Measurements from ENCODE around the gene RICTOR. TPM values are rescaled to one million over a fixed set of nuclear protein-coding genes. Genes with fewer than 3 reads are reported as not detected.

RICTOR gene
- total and polyA plus RNA-seq, 12 donors, result 3.1 to 88.3 (median 45.5) TPM

DNA sequence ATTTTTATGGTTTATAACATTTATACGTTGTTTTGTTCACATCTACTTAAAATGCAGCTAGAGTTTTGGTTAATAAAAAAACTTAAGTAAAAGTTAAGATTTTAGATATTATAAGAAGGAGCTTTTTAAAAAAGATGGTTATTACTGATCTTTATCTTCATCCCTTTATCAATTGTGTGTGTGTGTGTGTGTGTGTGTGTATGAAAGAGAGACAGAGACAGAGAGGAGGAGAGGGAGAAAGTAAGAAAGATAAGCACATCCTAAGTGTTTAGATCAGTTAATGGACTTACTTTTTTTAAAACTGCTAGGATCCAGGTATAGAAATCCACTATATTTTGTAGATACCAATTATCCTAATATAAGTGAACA, 45.8 kb upstream of the RICTOR start:
- WGBS, 2 donors, result 83 to 90% methylated on average over 1 of the region's 1 CpG
- Histone ChIP-seq H3K36me3 (peaks cover 0 to 99% (median 0%) of the 10 kb centered on the region in 9 donors), H3K27ac (no peak overlapping the region), H3K4me3 (no peak overlapping the region), H3K9me3 (no peaks in the 10 kb centered on the region), H3K4me1 (peaks cover 0 to 7% (median 0%) of the 10 kb centered on the region in 9 donors), H3K27me3 (peaks cover 0 to 7% (median 0%) of the 10 kb centered on the region in 7 donors)
- intact Hi-C loops (cut with DNase I), result no loop called here
- no peak for DNase-seq
- no peak for ATAC-seq
- TF ChIP-seq, protein P1, sequence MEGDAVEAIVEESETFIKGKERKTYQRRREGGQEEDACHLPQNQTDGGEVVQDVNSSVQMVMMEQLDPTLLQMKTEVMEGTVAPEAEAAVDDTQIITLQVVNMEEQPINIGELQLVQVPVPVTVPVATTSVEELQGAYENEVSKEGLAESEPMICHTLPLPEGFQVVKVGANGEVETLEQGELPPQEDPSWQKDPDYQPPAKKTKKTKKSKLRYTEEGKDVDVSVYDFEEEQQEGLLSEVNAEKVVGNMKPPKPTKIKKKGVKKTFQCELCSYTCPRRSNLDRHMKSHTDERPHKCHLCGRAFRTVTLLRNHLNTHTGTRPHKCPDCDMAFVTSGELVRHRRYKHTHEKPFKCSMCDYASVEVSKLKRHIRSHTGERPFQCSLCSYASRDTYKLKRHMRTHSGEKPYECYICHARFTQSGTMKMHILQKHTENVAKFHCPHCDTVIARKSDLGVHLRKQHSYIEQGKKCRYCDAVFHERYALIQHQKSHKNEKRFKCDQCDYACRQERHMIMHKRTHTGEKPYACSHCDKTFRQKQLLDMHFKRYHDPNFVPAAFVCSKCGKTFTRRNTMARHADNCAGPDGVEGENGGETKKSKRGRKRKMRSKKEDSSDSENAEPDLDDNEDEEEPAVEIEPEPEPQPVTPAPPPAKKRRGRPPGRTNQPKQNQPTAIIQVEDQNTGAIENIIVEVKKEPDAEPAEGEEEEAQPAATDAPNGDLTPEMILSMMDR (IDR thresholded peaks at IDR 0.05), result no peak

DNA sequence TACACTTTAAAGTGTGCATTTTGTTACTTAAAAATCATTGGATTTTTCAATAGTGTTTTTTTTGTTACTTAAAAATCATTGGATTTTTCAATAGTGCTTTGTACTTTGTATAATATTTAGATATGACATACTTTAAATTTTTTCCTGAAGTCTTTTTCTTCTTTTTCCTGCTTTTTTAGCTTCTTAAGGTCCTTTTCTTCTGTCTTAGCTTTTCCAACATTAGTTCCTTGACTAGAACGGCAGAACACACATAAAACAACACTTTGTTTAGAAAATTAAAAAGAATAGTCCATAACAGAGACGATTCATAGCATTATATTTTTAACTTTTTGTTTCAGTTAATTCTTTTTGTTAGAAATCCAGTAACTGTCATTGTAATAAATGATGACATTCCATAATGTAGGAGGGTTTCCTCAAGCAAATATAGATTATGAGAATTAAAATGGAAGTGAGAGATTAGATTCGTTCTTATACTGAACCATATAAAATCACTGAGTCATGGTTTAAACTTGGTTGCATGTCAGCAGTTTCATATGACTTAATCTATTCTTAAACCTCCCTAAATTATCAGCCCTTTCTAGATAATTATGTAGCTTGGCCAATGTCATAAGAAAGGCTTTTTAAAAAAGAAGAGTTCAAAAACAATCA, 45.3 kb upstream of the RICTOR start:
- Histone ChIP-seq H3K27me3 (peaks cover 0 to 7% (median 0%) of the 10 kb centered on the region in 7 donors), H3K4me3 (no peak overlapping the region), H3K36me3 (peaks cover 0 to 98% (median 0%) of the 10 kb centered on the region in 9 donors), H3K9me3 (no peaks in the 10 kb centered on the region), H3K4me1 (peaks cover 0 to 7% (median 0%) of the 10 kb centered on the region in 9 donors), H3K27ac (no peak overlapping the region)
- intact Hi-C loops (cut with DNase I), result no loop called here
- 74 to 75% methylated on average over 3 of the region's 3 CpGs for WGBS, 2 donors
- DNase-seq (no peak), ATAC-seq (no peak)
- TF ChIP-seq, protein P1 (IDR thresholded peaks at IDR 0.05), result no peak

DNA sequence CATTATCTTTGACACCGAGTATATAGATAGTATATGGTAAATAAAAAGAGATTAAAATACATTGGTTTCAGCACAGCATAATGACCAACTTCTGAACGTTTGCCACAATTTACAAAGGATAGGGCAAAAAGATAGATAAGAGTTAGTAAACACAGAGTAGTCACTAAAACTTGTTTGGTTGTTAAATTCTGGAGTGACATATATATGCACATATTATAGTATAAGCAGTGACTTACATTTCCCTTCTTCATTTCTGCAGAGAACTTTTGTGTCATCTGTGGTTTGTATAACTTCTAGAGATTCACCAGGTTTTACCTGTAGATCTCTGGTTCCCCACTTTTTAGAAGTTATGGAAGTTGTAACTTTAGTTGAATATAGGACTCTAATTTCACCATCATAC, 44.4 kb upstream of the RICTOR start:
- 65 to 74% methylated on average over 2 of the region's 2 CpGs for WGBS, 2 donors
- peaks cover 0 to 7% (median 0%) of the 10 kb centered on the region in 9 donors for H3K4me1 ChIP-seq
- no peak overlapping the region for H3K4me3 ChIP-seq
- H3K36me3 ChIP-seq, result peaks cover 0 to 98% (median 0%) of the 10 kb centered on the region in 9 donors
- TF ChIP-seq, protein P1 (IDR thresholded peaks at IDR 0.05), result no peak
- no peak for ATAC-seq
- intact Hi-C loops (cut with DNase I), result no loop called here
- H3K27ac ChIP-seq, result no peak overlapping the region
- DNase-seq, result no peak
- peaks cover 0 to 7% (median 0%) of the 10 kb centered on the region in 7 donors for H3K27me3 ChIP-seq
- H3K9me3 ChIP-seq, result no peaks in the 10 kb centered on the region

DNA sequence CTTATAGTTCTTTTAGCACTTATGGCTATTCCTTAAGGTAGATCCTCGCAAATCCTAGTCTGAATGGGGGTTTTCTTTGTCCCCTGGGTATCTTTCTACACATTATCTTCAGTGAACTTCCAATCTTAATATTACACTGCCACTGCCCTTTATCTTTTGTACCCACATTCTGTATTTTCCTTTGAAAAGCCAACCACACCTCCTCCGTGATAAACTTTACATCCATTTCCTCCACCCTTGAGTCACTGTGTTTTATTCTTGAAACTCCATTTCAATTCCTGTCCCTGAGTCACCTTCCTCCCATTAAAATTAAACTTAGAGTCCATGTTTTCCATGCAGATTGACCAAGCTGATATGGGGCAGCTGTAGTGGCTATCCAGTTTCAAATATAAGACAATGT, 43.2 kb upstream of the RICTOR start:
- Histone ChIP-seq H3K4me1 (peaks cover 0 to 7% (median 0%) of the 10 kb centered on the region in 9 donors), H3K4me3 (no peak overlapping the region), H3K27me3 (peaks cover 0 to 4% (median 0%) of the 10 kb centered on the region in 7 donors), H3K36me3 (peaks cover 0 to 98% (median 0%) of the 10 kb centered on the region in 9 donors), H3K9me3 (no peaks in the 10 kb centered on the region), H3K27ac (no peak overlapping the region)
- DNase-seq (no peak), ATAC-seq (peak in 1 of 8 donors; percentile 30)
- TF ChIP-seq, protein P1 (IDR thresholded peaks at IDR 0.05), result no peak
- intact Hi-C loops (cut with DNase I), result no loop called here
- WGBS, 2 donors, result 66 to 69% methylated on average over 2 of the region's 2 CpGs
